CD4-positive, alpha-beta T cell treated with Interleukin-21 for 1 hour (primary cell): ENCODE measurements around the gene HOXB13.

Source experiments
- DNase-seq: peaks from one replicate; pipeline ENCODE4 v3.0.0-alpha.2; 2020

Gene HOXB13

GRCh38 chr17:48704361-48705248, 23.9 kb downstream of the HOXB13 start:
- no peak for DNase-seq

- no peak for DNase-seq
These were observed 26.6 kb downstream of the HOXB13 start for GRCh38 chr17:48701864-48702532.

DNA sequence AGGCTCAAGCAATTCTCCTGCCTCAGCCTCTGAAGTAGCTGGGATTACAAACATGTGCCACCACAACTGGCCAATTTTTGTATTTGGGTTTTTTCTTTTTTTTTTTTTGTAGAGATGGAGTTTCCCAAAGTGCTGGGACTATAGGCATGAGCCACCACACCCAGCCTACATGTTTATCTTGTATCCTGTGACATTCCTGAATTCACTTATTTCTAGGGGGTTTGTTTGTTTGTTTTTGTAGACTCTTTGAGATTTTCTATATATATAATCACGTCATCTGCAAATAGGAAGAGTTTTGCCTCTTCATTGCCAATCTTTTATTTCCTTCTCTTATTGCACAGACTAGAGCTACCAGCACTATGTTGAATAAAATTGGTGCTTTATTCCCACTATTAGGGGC, 35.4 kb downstream of the HOXB13 start:
- DNase-seq: no peak

DNA sequence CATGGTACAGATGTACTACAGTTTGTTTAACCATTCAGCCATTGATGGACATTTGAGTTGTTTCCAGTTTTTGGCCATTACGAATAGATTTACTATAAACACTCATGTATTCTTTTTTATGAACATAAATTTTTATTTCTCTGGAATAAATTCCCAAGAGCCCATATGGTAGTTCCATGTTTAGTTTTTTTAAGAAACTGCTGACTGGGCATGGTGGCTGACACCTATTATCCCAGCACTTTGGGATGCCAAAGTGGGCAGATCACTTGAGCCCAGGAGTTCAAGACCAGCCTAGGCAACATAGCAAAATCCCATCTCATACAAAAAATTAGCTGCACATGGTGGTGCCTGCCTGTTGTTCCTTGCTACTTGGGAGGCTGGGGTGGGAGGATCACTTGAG, 36.5 kb downstream of the HOXB13 start:
- DNase-seq: no peak

GRCh38 chr17:48690655-48691054, 37.9 kb downstream of the HOXB13 start:
- no peak for DNase-seq

- no peak for DNase-seq
These were observed 46.9 kb downstream of the HOXB13 start for GRCh38 chr17:48681609-48682008.

DNA sequence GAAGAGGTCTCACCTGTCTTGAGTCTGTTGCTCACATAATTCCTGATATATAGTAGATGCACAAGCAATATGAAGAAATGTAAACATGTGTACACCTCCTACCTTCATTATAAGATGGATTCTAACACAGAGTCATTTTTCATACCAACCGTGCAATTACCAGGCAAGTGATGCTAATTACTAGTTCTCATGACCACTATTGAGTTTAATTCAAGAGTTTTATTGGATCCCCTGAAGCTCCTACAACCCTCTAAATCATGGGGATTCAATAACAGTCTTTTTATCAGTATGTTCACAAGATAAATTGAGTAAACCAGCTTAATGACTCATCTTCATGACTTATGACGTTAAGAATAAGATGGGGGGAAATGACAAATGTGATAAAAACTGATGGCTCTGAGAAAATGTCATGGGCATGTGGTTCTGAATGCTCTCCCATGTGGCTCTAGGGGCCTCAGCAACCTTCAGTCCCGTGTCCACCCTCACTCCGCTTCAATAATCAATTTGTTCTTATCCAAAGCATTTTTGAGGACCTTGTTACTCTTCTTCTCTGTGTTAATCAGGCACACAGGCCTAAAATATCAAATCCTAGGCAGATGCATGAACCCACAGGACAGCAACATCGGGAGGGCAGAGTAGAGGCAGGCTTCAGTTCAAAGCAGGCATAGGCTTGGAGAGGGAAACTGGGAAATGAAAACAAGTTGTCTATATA, 49.0 kb downstream of the HOXB13 start:
- DNase-seq: no peak

DNA sequence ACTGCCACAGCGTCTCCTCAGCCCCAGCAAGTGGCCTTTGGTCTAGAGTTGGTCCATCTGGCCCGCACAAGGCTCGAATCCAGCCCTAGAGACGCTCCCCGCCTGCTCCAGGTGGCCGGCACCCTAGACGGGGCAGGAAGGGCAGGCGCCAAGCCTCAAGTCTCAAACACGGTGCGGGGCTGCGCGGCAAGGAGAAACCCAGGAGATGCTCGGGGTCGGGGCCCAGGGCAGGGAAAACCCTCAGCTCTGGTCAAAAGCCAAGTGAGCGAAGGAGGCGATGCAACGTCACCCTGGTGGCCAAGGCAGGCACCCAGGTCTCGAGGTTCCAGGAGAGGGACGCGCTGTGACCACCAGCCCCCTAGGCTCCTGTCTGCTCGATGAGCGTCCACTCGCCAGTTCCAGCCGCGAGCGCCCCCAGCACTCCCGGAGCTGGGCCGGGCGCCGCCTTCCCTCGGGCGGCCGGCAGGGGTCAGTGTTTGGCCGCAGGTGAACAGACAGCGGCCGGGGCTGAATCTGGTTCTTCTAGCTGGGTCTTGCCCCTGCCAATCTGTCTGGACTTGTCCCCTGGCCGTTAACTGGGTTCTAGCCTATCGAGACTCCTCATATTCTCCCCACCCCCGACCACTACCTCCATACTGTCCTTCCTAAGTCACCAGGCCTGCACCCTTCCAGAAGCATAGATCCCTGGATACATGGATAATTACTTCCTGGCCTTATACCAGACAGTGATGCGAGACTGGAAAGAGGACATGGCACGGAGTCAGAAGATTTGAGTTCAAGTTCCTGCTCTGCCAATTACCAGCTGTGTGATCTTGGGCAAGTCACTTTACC, 50.2 kb downstream of the HOXB13 start:
- DNase-seq: peak; percentile 70

- no peak for DNase-seq
These were observed 51.5 kb downstream of the HOXB13 start for GRCh38 chr17:48676963-48677558.
